C4-2B (cell line): ENCODE measurements around the gene THEM5.
"Not testable (repeated sequence)": the region's sequence is repeated elsewhere in the genome, so short reads cannot be mapped to it uniquely, and the experiment has no call there.

Experiments
- H3K27ac ChIP-seq: fragments of 450-650 bp; 2 replicates; pipeline ENCODE4 v1.5.1; 2017
- ZFX ChIP-seq: fragments of 450-650 bp; IDR thresholded peaks from 2 replicates; pipeline ENCODE4 v1.6.1; 2017
- TF ChIP-seq, protein P1 (sequence below): fragments of 450-650 bp; conservative IDR thresholded peaks from 2 replicates; pipeline ENCODE4 v1.5.1; 2017; ENCODE audit warnings: mild to moderate bottlenecking

The THEM5 gene, protein sequence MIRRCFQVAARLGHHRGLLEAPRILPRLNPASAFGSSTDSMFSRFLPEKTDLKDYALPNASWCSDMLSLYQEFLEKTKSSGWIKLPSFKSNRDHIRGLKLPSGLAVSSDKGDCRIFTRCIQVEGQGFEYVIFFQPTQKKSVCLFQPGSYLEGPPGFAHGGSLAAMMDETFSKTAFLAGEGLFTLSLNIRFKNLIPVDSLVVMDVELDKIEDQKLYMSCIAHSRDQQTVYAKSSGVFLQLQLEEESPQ

DNA sequence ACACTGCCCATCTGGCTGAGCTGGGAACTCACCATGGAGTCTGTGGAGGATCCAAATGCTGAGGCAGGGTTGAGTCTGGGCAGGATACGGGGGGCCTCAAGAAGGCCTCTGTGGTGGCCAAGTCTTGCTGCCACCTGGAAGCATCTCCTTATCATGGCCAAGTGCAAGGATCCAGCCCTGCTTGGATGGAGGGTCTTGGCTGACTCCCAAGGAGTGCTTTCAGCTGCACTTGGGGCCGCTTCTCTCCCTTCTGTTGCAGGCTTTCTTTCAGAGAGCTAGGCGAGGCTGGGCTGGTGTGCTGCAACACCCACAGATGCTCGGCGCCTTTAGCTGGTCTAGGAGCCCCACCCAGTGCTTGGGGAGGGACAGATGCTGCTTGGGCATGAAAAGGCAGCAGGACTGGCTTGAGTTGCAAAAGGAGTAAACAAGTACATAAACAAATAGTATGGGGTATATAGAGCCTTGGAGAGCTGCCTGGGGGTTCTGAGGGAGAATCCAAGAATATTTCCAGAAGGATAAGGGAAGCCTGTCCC lies at the start of gene THEM5:
TSS of gene THEM5 (minus strand) at position 302 of the 533 bp plus-strand sequence. CDS start at position 155, 147 bp downstream.
- no peak within 1 kb of the TSS for H3K27ac ChIP-seq

DNA sequence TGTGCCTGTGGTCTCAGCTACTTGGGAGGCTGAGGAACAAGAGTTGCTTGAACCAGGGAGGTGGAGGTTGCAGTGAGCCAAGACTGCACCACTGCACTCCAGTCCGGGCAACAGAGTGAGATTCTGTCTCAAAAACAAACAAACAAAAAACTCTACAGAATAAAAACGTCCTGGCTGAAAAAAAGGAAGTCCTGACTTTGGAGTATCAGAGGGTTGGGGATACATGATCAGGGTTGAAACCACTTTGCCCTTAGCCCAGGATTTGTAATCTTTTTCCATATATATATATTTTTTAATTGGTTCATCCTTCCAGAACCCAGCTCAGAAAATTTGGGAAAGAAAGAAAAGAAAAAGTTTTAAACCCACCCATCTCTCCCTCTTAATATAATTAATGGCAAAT lies 49.3 kb upstream of the THEM5 start:
- TF ChIP-seq, protein P1, sequence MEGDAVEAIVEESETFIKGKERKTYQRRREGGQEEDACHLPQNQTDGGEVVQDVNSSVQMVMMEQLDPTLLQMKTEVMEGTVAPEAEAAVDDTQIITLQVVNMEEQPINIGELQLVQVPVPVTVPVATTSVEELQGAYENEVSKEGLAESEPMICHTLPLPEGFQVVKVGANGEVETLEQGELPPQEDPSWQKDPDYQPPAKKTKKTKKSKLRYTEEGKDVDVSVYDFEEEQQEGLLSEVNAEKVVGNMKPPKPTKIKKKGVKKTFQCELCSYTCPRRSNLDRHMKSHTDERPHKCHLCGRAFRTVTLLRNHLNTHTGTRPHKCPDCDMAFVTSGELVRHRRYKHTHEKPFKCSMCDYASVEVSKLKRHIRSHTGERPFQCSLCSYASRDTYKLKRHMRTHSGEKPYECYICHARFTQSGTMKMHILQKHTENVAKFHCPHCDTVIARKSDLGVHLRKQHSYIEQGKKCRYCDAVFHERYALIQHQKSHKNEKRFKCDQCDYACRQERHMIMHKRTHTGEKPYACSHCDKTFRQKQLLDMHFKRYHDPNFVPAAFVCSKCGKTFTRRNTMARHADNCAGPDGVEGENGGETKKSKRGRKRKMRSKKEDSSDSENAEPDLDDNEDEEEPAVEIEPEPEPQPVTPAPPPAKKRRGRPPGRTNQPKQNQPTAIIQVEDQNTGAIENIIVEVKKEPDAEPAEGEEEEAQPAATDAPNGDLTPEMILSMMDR = no peak
- no peak for TF ChIP-seq ZFX

More for the DNA sequence above, at the start of gene THEM5:
- no peak for TF ChIP-seq ZFX

DNA sequence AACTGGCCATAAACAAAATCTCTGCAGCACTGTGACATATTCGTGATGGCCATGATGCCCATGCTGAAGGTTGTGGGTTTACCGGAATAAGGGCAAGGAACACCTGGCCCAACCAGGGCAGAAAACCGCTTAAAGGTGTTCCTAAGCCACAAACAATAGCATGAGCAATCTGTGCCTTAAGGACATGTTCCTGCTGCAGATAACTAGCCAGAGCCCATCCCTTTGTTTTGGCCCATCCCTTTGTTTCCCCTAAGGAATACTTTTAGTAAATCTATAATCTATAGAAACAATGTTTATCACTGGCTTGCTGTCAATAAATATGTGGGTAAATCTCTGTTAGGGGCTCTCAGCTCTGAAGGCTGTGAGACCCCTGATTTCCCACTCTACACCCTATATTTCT lies 47.3 kb upstream of the THEM5 start:
- not testable (repeated sequence) for H3K27ac ChIP-seq

More for the DNA sequence above, 49.3 kb upstream of the THEM5 start:
- no peak overlapping the region for H3K27ac ChIP-seq

DNA sequence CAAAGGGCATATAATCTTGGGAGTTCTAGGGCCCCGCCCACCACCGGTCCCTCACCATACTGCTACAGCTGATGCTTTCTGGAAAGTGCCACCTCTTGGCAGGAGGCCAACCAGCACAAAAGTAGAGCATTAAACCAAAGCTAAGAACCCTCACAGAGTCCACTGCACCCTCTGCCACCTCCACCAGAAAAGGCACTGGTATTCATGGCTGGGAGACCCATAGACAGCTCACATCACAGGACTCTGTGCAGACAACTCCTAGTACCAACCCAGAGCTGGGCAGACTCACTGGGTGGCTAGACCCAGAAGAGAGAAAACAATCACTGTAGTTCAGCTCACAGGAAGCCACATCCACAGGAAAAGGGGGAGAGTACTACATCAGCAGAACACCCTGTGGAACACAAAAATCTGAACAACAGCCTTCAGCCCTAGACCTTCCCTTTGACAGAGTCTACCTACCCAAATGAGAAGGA lies 45.0 kb upstream of the THEM5 start:
- no peak for TF ChIP-seq ZFX
- TF ChIP-seq, protein P1 = no peak
- no peak overlapping the region for H3K27ac ChIP-seq

DNA sequence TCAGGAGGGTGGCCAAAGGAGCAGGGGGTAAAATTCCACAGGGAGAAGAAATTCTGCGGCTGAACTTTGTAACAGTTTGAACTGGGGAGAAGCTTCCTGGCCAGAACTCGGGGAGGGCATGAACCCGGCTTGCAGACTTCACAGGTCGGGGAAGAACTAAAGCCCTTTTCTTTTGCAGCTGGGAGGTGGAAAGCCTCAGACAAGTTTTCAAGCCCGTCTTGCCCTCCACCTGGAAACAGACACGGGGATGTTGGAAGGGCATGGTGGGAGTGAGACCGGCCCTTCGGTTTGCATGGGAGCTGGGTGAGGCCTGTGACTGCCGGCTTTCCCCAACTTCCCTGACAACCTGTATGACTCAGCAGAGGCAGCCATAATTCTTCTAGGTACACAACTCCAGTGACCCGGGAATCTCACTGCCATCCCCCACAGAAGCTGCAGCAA lies 44.5 kb upstream of the THEM5 start:
- no peak for TF ChIP-seq ZFX
- TF ChIP-seq, protein P1 = no peak
- H3K27ac ChIP-seq = no peak overlapping the region

DNA sequence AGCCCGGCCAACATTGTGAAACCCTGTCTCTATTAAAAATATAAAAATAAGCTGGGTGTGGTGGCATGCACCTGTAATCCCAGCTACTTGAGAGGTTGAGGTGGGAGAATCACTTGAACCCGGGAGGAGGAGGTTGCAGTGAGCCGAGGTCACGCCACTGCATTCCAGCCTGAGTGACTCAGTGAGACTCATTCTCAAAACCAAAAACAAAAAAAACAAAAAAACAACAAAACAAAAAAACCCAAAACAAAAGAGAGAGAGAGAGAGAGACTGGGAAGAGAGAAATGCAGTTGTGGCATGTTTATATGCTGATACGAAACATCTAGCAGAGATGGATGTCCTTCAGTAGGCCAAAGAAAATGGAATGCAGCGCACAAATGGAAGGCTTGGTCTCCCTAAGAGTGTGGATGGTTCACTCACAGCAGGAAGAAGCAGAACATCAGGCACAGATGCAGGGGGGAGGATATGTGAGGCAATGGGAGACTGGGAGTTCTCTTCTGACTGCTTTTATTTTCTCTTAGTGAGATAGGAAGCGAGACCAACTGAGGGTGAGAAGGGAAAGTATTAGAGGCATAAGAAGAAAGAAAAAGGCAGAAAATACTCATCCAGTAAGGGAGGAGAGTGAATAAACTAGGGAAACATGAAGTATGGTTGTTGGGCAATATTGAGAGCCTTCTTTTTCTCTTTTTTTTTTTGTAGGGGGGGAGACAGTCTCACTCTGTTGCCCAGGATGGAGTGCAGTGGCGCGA lies 39.8 kb upstream of the THEM5 start:
- TF ChIP-seq, protein P1 = no peak
- TF ChIP-seq ZFX = no peak
- no peak overlapping the region for H3K27ac ChIP-seq

DNA sequence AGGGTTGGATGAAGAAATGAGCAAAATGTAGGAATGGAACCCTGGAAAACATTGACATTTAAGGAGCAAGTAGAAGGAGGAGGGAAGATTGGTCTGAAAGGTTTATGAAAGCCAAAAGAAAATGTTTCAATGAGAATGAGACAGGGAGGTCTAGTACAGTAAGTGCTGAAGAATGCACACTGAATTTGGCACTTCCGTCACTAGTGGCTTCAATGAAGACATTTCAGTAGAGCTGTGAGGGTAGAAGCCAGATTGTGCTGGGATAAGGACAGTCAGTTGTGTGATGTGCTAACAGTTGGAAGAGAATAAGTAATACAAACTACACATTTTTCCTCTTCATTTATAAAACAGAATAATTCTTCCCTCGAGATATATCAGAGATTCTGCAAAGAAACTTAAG lies 38.7 kb upstream of the THEM5 start:
- no peak overlapping the region for H3K27ac ChIP-seq
- no peak for TF ChIP-seq ZFX
- TF ChIP-seq, protein P1 = no peak

DNA sequence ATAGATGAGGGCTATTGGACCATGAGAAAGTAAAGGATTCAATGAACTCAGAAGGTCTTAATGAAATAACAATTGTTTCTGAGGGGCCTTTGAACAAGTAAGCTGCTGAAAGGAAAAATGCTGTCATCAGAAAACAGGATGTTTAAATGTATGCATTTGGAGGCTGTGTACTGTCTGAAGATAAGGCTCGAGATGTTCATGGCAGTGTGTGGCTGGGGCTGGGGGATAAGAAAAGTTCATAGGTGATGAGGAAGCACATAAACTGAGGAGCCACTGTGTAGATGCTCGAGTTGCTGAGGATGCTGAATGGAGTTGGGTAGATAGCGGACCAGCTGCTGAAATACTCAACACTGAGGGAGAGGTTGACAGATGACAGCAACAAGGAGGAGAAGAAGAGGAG lies 38.0 kb upstream of the THEM5 start:
- H3K27ac ChIP-seq = no peak overlapping the region
- no peak for TF ChIP-seq ZFX
- TF ChIP-seq, protein P1 = no peak
